Activated naive CD4-positive, alpha-beta T cell treated with anti-CD3 and anti-CD28 coated beads for 36 hours (primary cell): ENCODE results near the gene GNB1. TPM values are rescaled to one million over a fixed set of nuclear protein-coding genes. Genes with fewer than 3 reads are reported as not detected.

ENCODE experiments used
- CTCF ChIA-PET: fragments of 350-600 bp; sonication (Branson Sonifier 250); formaldehyde crosslinking; loops from one replicate; lab custom pipeline; 2021; ENCODE audit warnings: antibody characterized with exemption; lab: Charles Lee
- DNase-seq: peaks from one replicate; pipeline ENCODE4 v3.0.0-alpha.2; 2020
- H3K27ac Mint-ChIP-seq: one replicate; pipeline ENCODE4 v1.8.0; 2021; ENCODE audit warnings: mild to moderate bottlenecking, mixed read lengths
- H3K27me3 Mint-ChIP-seq: one replicate; pipeline ENCODE4 v1.8.0; 2021; ENCODE audit warnings: low read depth, mixed read lengths
- H3K36me3 Mint-ChIP-seq: one replicate; pipeline ENCODE4 v1.8.0; 2021; ENCODE audit warnings: low read depth, mixed read lengths
- H3K4me1 Mint-ChIP-seq: one replicate; pipeline ENCODE4 v1.8.0; 2021; ENCODE audit warnings: low read depth, mixed read lengths
- H3K4me3 Mint-ChIP-seq: one replicate; pipeline ENCODE4 v1.8.0; 2021; ENCODE audit warnings: mild to moderate bottlenecking, moderate library complexity, mixed read lengths
- H3K9me3 Mint-ChIP-seq: one replicate; pipeline ENCODE4 v1.8.0; 2021; ENCODE audit warnings: mixed read lengths
- intact Hi-C: fragments of 100-400 bp; cut with micrococcal nuclease; formaldehyde crosslinking; loops from one replicate; pipeline ENCODE4 v1.15.1; 2023
- total RNA-seq, 2 experiments: library from RNA; stranded (reverse); gene quantifications; one replicate each; pipeline ENCODE4 v1.2.3, GENCODE V29; 2021

Gene GNB1
- total RNA-seq, 2 experiments from 2014 or later = 326 to 351 TPM

- CTCF ChIA-PET = interaction anchor here (1.1 to 1.6 kb wide), 2 partner anchors 12 to 124 kb away, joined by 3 to 7 read pairs; no protein-coding TSS in a partner anchor
- Mint-ChIP-seq H3K4me1 (peaks cover 4% of the 10 kb centered on the region), H3K27ac (no peak overlapping the region), H3K27me3 (no peaks in the 10 kb centered on the region), H3K9me3 (no peaks in the 10 kb centered on the region), H3K36me3 (no peaks in the 10 kb centered on the region), H3K4me3 (no peak overlapping the region)
- intact Hi-C loops = no loop called here
- no peak for DNase-seq
Measured at GRCh38 chr1:1920608-1921458, 29.9 kb upstream of the GNB1 start.

- peak overlapping the region; percentile 67 for H3K4me3 Mint-ChIP-seq
- intact Hi-C loops = no loop called here
- H3K27ac Mint-ChIP-seq = no peak overlapping the region
Measured at GRCh38 chr1:1920057-1920607, 29.2 kb upstream of the GNB1 start.

GRCh38 chr1:1919304-1920056, 28.6 kb upstream of the GNB1 start:
- Mint-ChIP-seq H3K27me3 (no peaks in the 10 kb centered on the region), H3K9me3 (no peaks in the 10 kb centered on the region), H3K4me1 (peaks cover 4% of the 10 kb centered on the region), H3K27ac (no peak overlapping the region), H3K36me3 (no peaks in the 10 kb centered on the region), H3K4me3 (peak overlapping the region; percentile 67)
- CTCF ChIA-PET = no interaction called here
- intact Hi-C loops = loop anchor here (1.0 kb wide), 4 partner anchors 10 to 472 kb away; partner anchors contain the start of genes MORN1 and RER1
- peak; percentile 99 for DNase-seq

More at GRCh38 chr1:1920057-1920607, 29.2 kb upstream of the GNB1 start:
- Mint-ChIP-seq H3K4me1 (peaks cover 4% of the 10 kb centered on the region), H3K27me3 (no peaks in the 10 kb centered on the region), H3K36me3 (no peaks in the 10 kb centered on the region), H3K9me3 (no peaks in the 10 kb centered on the region)
- CTCF ChIA-PET = interaction anchor here (1.6 kb wide), 1 partner anchor 125 kb away, joined by 7 read pairs; no protein-coding TSS in a partner anchor
- DNase-seq = no peak

- Mint-ChIP-seq H3K9me3 (no peaks in the 10 kb centered on the region), H3K36me3 (no peaks in the 10 kb centered on the region), H3K4me1 (peaks cover 4% of the 10 kb centered on the region), H3K27me3 (no peaks in the 10 kb centered on the region), H3K4me3 (peak within 1 kb of the TSS; percentile 67), H3K27ac (no peak within 1 kb of the TSS)
- peak; percentile 36 for DNase-seq
- CTCF ChIA-PET = no interaction called here
- intact Hi-C loops = loop anchor here (1.0 kb wide), 4 partner anchors 10 to 472 kb away; partner anchors contain the start of genes MORN1 and RER1
Measured at GRCh38 chr1:1918901-1919303, 28.0 kb upstream of the GNB1 start, which contains the start of gene TMEM52. Gene TMEM52 (minus strand): TSS chr1:1919279. CDS start chr1:1919265, 14 bp downstream.

- Mint-ChIP-seq H3K27me3 (no peaks in the 10 kb centered on the region), H3K36me3 (no peaks in the 10 kb centered on the region), H3K9me3 (no peaks in the 10 kb centered on the region), H3K4me3 (peak overlapping the region; percentile 36), H3K4me1 (peaks cover 4% of the 10 kb centered on the region), H3K27ac (no peak overlapping the region)
- no peak for DNase-seq
- CTCF ChIA-PET = interaction anchor here (1.2 kb wide), 1 partner anchor 12 kb away, joined by 3 read pairs; no protein-coding TSS in a partner anchor
- intact Hi-C loops = no loop called here
Measured at GRCh38 chr1:1917995-1918900, 27.4 kb upstream of the GNB1 start.

GRCh38 chr1:1917304-1917976, 26.6 kb upstream of the GNB1 start:
- H3K27me3 Mint-ChIP-seq = no peaks in the 10 kb centered on the region
- no peak overlapping the region for H3K27ac Mint-ChIP-seq
- H3K9me3 Mint-ChIP-seq = no peaks in the 10 kb centered on the region
- H3K4me3 Mint-ChIP-seq = no peak overlapping the region
- CTCF ChIA-PET = interaction anchor here (1.2 kb wide), 1 partner anchor 12 kb away, joined by 3 read pairs; no protein-coding TSS in a partner anchor
- DNase-seq = no peak
- peaks cover 4% of the 10 kb centered on the region for H3K4me1 Mint-ChIP-seq
- no peaks in the 10 kb centered on the region for H3K36me3 Mint-ChIP-seq
- intact Hi-C loops = no loop called here

GRCh38 chr1:1916851-1917251, 26.0 kb upstream of the GNB1 start:
- CTCF ChIA-PET = no interaction called here
- H3K9me3 Mint-ChIP-seq = no peaks in the 10 kb centered on the region
- no peaks in the 10 kb centered on the region for H3K36me3 Mint-ChIP-seq
- H3K4me3 Mint-ChIP-seq = no peak overlapping the region
- intact Hi-C loops = no loop called here
- DNase-seq = no peak
- no peaks in the 10 kb centered on the region for H3K27me3 Mint-ChIP-seq
- H3K4me1 Mint-ChIP-seq = peaks cover 4% of the 10 kb centered on the region
- no peak overlapping the region for H3K27ac Mint-ChIP-seq

GRCh38 chr1:1915911-1916840, 25.3 kb upstream of the GNB1 start:
- intact Hi-C loops = no loop called here
- CTCF ChIA-PET = no interaction called here
- no peaks in the 10 kb centered on the region for H3K36me3 Mint-ChIP-seq
- H3K27ac Mint-ChIP-seq = no peak overlapping the region
- H3K27me3 Mint-ChIP-seq = no peaks in the 10 kb centered on the region
- no peak overlapping the region for H3K4me3 Mint-ChIP-seq
- peaks cover 4% of the 10 kb centered on the region for H3K4me1 Mint-ChIP-seq
- no peaks in the 10 kb centered on the region for H3K9me3 Mint-ChIP-seq
- DNase-seq = no peak

GRCh38 chr1:1914971-1915692, 24.2 kb upstream of the GNB1 start, which contains the start of gene CALML6:
Gene CALML6 (plus strand): TSS chr1:1915260. CDS start chr1:1915281, 21 bp downstream.
- CTCF ChIA-PET = interaction anchor here (1.9 kb wide), 1 partner anchor 129 kb away, joined by 4 read pairs; no protein-coding TSS in a partner anchor
- no peaks in the 10 kb centered on the region for H3K36me3 Mint-ChIP-seq
- no peak within 1 kb of the TSS for H3K27ac Mint-ChIP-seq
- peaks cover 8% of the 10 kb centered on the region for H3K4me1 Mint-ChIP-seq
- no peak for DNase-seq
- no peaks in the 10 kb centered on the region for H3K9me3 Mint-ChIP-seq
- no peaks in the 10 kb centered on the region for H3K27me3 Mint-ChIP-seq
- intact Hi-C loops = no loop called here
- H3K4me3 Mint-ChIP-seq = no peak within 1 kb of the TSS
